Activated CD4-positive, alpha-beta T cell treated with anti-CD3 and anti-CD28 coated beads, Interleukin-2, amount 10 ng/mL, durations not matched to agents 24 days and 14 days (primary cell): ENCODE data around the gene GUCY2C. TPM values are rescaled to one million over a fixed set of nuclear protein-coding genes. Genes with fewer than 3 reads are reported as not detected.

Experiments used
- DNase-seq: peaks from one replicate; pipeline ENCODE4 v3.0.0; 2022
- H3K27ac Mint-ChIP-seq: one replicate; pipeline ENCODE4 v1.8.0; 2022; ENCODE audit warnings: mild to moderate bottlenecking, mixed read lengths
- H3K27me3 Mint-ChIP-seq: one replicate; pipeline ENCODE4 v1.8.0; 2022; ENCODE audit warnings: mixed read lengths
- H3K36me3 Mint-ChIP-seq: one replicate; pipeline ENCODE4 v1.8.0; 2022; ENCODE audit warnings: low read depth, mild to moderate bottlenecking, mixed read lengths
- H3K4me1 Mint-ChIP-seq: one replicate; pipeline ENCODE4 v1.8.0; 2021; ENCODE audit warnings: mixed read lengths
- H3K4me3 Mint-ChIP-seq: one replicate; pipeline ENCODE4 v1.8.0; 2022; ENCODE audit warnings: mild to moderate bottlenecking, moderate library complexity, mixed read lengths
- H3K9me3 Mint-ChIP-seq: one replicate; pipeline ENCODE4 v1.8.0; 2021; ENCODE audit warnings: mixed read lengths
- intact Hi-C: fragments of 100-400 bp; cut with micrococcal nuclease; formaldehyde crosslinking; loops from one replicate; pipeline ENCODE4 v1.15.1; 2023
- total RNA-seq: library from RNA; stranded (reverse); gene quantifications from 2 replicates; pipeline ENCODE4 v1.2.3, GENCODE V29; 2022

Gene GUCY2C
- total RNA-seq, 1 donor from 2014 or later, result not detected

DNA sequence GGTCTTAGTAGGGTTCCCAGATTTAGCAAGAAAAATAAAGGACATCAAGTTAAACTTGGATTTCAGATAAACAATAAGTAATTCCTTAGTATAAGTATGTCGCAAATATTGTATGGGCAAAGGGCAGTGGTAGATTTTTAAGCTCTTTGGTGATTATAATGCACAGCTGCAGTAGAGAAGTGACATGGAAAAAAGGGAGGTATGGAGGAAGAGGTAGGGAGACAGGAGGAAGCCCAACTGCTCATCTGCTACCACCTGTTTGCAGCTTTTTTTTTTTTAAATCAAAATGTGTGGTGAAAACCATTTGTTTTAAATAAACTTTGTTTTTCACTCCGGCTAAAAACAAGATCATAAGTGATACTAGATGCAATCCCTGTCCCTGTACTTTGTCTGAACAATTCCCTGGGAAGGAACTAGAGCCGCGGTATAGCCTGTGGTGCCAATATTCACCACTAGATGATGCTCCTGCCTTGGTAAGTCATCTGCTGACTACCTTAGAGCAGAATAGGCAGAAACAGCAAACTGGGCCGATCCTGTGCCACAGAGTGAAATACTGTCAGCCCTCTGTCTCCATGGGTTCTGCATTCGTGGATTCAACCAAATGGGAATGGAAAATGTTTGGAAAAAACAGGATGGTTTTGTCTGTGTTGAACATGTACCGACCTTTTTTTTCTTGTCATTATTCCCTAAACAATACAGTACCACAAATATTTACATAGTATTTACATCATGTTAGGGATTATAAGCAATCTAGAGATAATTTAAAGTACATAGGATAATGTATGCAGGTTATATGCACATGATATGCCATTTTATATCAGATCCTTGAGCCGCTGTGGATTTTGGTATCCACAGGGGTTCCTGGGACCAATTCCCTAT is 66.3 kb downstream of the GUCY2C start:
- no peak overlapping the region for H3K4me3 Mint-ChIP-seq
- no peak overlapping the region for H3K27ac Mint-ChIP-seq
- H3K9me3 Mint-ChIP-seq, result no peaks in the 10 kb centered on the region
- peaks cover 23% of the 10 kb centered on the region for H3K27me3 Mint-ChIP-seq
- intact Hi-C loops, result loop anchor here (1.0 to 5.0 kb wide), 4 partner anchors 34 to 392 kb away; no protein-coding TSS in a partner anchor
- no peaks in the 10 kb centered on the region for H3K36me3 Mint-ChIP-seq
- no peaks in the 10 kb centered on the region for H3K4me1 Mint-ChIP-seq
- peak; percentile 90 for DNase-seq

GRCh38 chr12:14628771-14629170 is 67.6 kb downstream of the GUCY2C start:
- H3K9me3 Mint-ChIP-seq, result no peaks in the 10 kb centered on the region
- H3K27ac Mint-ChIP-seq, result no peak overlapping the region
- H3K36me3 Mint-ChIP-seq, result no peaks in the 10 kb centered on the region
- H3K4me3 Mint-ChIP-seq, result no peak overlapping the region
- intact Hi-C loops, result no loop called here
- H3K4me1 Mint-ChIP-seq, result no peaks in the 10 kb centered on the region
- DNase-seq, result no peak
- H3K27me3 Mint-ChIP-seq, result peaks cover 20% of the 10 kb centered on the region

GRCh38 chr12:14621826-14622225 is 74.6 kb downstream of the GUCY2C start:
- Mint-ChIP-seq H3K36me3 (no peaks in the 10 kb centered on the region), H3K9me3 (no peaks in the 10 kb centered on the region), H3K27me3 (peaks cover 9% of the 10 kb centered on the region), H3K4me1 (no peaks in the 10 kb centered on the region), H3K27ac (no peak overlapping the region), H3K4me3 (no peak overlapping the region)
- DNase-seq, result peak; percentile 37
- intact Hi-C loops, result no loop called here

- Mint-ChIP-seq H3K9me3 (no peaks in the 10 kb centered on the region), H3K27ac (no peak overlapping the region), H3K36me3 (no peaks in the 10 kb centered on the region), H3K4me3 (no peak overlapping the region), H3K4me1 (no peaks in the 10 kb centered on the region), H3K27me3 (peaks cover 8% of the 10 kb centered on the region)
- intact Hi-C loops, result loop anchor here (5.0 kb wide), 1 partner anchor 383 kb away; no protein-coding TSS in a partner anchor
- DNase-seq, result no peak
Measured at GRCh38 chr12:14619741-14620501, 76.5 kb downstream of the GUCY2C start.

GRCh38 chr12:14618983-14619382 is 77.4 kb downstream of the GUCY2C start:
- H3K27me3 Mint-ChIP-seq, result peaks cover 8% of the 10 kb centered on the region
- H3K4me3 Mint-ChIP-seq, result no peak overlapping the region
- peak; percentile 66 for DNase-seq
- no peaks in the 10 kb centered on the region for H3K9me3 Mint-ChIP-seq
- no peak overlapping the region for H3K27ac Mint-ChIP-seq
- intact Hi-C loops, result loop anchor here (5.0 kb wide), 1 partner anchor 382 kb away; no protein-coding TSS in a partner anchor
- H3K36me3 Mint-ChIP-seq, result no peaks in the 10 kb centered on the region
- H3K4me1 Mint-ChIP-seq, result peaks cover 3% of the 10 kb centered on the region

DNA sequence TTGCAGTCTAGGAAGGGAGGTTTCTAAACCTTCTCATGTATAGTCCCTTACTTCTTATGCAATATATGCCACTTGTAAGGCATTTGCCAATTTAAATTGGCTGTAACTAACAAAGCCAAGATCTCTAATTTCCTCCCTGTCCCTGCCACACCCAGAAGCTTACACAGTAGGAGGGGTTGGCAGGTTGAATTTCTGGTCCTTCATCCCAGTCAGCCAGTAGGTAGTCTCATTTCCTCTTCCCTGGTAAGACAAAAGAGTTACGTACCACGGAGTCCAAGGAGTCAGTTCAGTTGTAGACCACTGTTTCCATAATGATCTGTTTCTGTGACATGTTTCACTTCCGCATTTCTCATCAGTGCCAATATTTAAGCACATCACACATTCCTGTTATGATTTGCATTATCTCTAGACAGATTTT is 81.7 kb downstream of the GUCY2C start:
- no peak overlapping the region for H3K4me3 Mint-ChIP-seq
- intact Hi-C loops, result loop anchor here (5.0 kb wide), 1 partner anchor 377 kb away; no protein-coding TSS in a partner anchor
- H3K27ac Mint-ChIP-seq, result no peak overlapping the region
- peaks cover 9% of the 10 kb centered on the region for H3K9me3 Mint-ChIP-seq
- no peaks in the 10 kb centered on the region for H3K36me3 Mint-ChIP-seq
- DNase-seq, result no peak
- H3K27me3 Mint-ChIP-seq, result peaks cover 8% of the 10 kb centered on the region
- peaks cover 6% of the 10 kb centered on the region for H3K4me1 Mint-ChIP-seq

DNA sequence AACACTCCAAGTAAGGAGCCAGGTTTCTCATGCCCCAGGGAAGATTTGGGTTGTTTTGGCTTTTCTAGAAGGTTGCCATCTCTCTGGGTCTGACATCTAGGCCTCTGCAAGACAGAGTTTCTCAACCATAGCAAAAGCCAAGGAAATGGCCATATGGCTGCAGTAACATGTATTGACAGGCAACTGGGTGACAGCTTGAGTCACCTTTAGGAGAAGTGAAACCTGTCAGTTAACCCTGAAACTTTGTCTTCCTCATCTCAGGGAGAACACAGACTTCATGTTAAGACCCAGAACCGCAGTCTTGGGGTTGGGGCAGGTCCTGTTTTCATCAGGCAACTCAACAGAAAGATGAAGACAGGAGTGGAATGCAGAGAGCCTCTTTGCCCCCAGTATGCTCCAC is 82.7 kb downstream of the GUCY2C start:
- no peak for DNase-seq
- Mint-ChIP-seq H3K36me3 (no peaks in the 10 kb centered on the region), H3K27ac (no peak overlapping the region), H3K4me3 (no peak overlapping the region), H3K4me1 (peaks cover 6% of the 10 kb centered on the region), H3K27me3 (peaks cover 3% of the 10 kb centered on the region), H3K9me3 (peaks cover 9% of the 10 kb centered on the region)
- intact Hi-C loops, result no loop called here

DNA sequence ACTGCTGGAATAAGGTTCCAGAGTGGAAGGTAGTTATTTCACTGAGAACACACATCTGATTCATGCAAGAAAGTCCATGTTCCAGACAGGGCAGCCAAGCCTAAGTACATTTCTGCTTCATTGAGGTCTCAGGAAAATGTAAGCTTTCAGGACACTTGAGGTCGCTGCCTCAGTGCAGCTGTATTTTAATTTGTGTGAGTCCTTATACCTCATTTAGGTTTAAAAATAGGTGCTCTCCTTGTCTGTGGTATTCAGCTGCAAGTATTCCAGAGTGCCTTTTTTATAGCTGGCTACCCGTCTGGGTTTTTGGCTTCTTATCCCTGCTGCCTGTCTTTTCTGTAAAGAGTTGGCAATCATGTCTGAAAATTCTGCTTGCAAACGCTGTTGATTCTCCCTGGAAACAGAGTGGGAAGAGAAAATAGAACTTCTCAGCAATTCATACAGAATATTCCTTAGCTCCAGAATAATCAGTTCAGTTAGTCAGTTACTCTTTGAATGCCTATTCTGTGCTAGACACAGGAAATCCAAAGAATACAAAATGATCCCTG is 83.4 kb downstream of the GUCY2C start:
- Mint-ChIP-seq H3K9me3 (peaks cover 11% of the 10 kb centered on the region), H3K4me1 (peaks cover 6% of the 10 kb centered on the region), H3K27me3 (peaks cover 3% of the 10 kb centered on the region), H3K36me3 (no peaks in the 10 kb centered on the region), H3K27ac (no peak overlapping the region), H3K4me3 (no peak overlapping the region)
- no peak for DNase-seq
- intact Hi-C loops, result no loop called here

- intact Hi-C loops, result no loop called here
Measured at GRCh38 chr12:14612250-14612649, 84.1 kb downstream of the GUCY2C start.

GRCh38 chr12:14611640-14612203 is 84.7 kb downstream of the GUCY2C start:
- peaks cover 18% of the 10 kb centered on the region for H3K9me3 Mint-ChIP-seq

More at GRCh38 chr12:14612250-14612649, 84.1 kb downstream of the GUCY2C start:
- no peak for DNase-seq
- Mint-ChIP-seq H3K9me3 (peaks cover 18% of the 10 kb centered on the region), H3K27me3 (peaks cover 3% of the 10 kb centered on the region), H3K36me3 (no peaks in the 10 kb centered on the region), H3K27ac (no peak overlapping the region), H3K4me3 (no peak overlapping the region), H3K4me1 (peaks cover 6% of the 10 kb centered on the region)

GRCh38 chr12:14607568-14607967 is 88.8 kb downstream of the GUCY2C start:
- Mint-ChIP-seq H3K36me3 (no peaks in the 10 kb centered on the region), H3K4me1 (no peaks in the 10 kb centered on the region), H3K27ac (no peak overlapping the region), H3K4me3 (no peak overlapping the region), H3K9me3 (peaks cover 31% of the 10 kb centered on the region), H3K27me3 (peaks cover 5% of the 10 kb centered on the region)
- no peak for DNase-seq
- intact Hi-C loops, result no loop called here

More at GRCh38 chr12:14611640-14612203, 84.7 kb downstream of the GUCY2C start:
- Mint-ChIP-seq H3K4me3 (no peak overlapping the region), H3K27ac (no peak overlapping the region), H3K4me1 (peaks cover 6% of the 10 kb centered on the region), H3K36me3 (no peaks in the 10 kb centered on the region), H3K27me3 (peaks cover 3% of the 10 kb centered on the region)
- intact Hi-C loops, result no loop called here
- no peak for DNase-seq

- intact Hi-C loops, result no loop called here
- Mint-ChIP-seq H3K36me3 (no peaks in the 10 kb centered on the region), H3K27me3 (peaks cover 5% of the 10 kb centered on the region), H3K4me3 (no peak overlapping the region), H3K4me1 (no peaks in the 10 kb centered on the region), H3K27ac (no peak overlapping the region), H3K9me3 (peaks cover 29% of the 10 kb centered on the region)
- DNase-seq, result no peak
Measured at GRCh38 chr12:14605401-14605989, 90.9 kb downstream of the GUCY2C start.
